Superior temporal gyrus (tissue), 1 donor: ENCODE data around the gene RGS6.

Experiments
- DNase-seq: peaks from one replicate; pipeline ENCODE4 v3.0.0-alpha.2; 2016; ENCODE audit errors: extremely low spot score

RGS6 gene

DNA sequence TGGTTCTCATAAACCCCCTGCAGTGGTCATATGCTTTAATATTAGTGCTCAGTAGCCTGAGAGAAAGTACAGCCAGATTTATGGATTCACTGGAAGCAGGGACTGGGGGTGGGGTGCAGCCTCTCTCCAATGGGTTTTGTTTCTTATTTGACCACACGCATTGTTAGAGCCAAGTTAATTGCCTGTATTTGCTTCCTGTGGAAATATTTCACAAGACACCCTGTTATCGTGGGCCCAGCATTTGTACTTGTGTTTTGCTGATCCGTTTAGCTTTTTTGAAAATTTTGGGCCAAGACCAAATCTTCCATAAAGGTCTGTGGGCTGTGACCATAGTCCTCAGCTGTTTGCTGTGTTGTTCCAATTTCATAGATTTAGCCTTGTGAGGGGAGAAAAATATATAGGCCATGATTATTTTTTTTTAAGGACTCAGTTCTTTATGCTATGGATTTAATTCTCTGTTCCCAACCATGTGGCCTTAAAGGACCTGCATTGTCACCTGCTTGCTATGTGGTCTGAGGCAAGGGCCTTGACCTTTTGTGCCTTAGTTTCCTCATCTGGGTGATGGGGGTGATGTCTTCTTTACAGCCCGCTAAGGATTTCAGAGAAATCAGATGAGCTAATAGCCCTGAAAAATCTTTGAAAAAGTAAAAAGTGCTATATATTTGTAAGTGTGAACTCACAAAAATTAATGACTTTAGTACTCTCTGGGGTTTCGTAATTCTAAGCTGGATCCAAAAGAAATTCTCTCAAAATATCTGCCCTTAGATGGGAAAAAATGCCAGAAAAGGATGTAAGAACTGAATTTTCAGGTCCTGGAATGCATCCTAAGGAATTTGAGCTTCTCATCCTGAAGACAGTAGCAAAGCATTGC is 591.4 kb downstream of the RGS6 start:
- DNase-seq: no peak

- DNase-seq: no peak
Measured at GRCh38 chr14:72524295-72524629, 592.0 kb downstream of the RGS6 start.

GRCh38 chr14:72525087-72525915 is 593.1 kb downstream of the RGS6 start:
- no peak for DNase-seq

DNA sequence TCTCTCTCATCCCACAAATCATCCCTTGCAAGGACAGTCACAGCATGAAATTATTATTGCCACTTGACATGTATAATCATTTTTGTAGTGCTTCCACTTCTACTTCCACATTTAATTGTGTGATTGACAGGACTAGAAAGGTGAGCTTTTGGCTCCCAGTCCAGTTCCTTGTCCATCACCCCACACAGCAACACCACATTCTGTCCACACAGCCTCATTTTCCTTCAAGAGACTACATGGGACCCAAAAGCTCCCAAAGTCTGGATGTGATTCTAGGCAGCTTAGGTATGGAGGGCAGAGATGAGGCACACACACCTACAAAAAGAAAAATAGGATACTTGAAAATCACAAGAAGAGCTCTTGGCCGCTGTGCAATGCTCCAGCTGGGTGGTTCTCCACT is 595.4 kb downstream of the RGS6 start:
- no peak for DNase-seq

- DNase-seq: no peak
Measured at GRCh38 chr14:72528059-72528862, 596.0 kb downstream of the RGS6 start.

DNA sequence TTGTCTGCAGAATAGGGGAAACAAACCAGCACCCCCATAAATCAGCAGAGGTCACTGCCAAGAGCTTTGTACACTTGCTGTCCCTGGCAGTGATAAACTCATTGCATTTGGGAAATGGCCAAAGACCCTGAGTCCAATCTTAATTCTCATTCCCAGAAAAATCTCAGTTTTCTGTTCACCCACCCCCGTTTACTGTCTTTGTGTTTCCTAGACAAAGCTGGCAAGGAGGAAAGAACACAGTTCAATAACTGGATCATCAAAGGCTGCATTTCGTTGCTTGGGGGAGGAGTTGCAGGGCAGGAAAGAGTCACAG is 596.6 kb downstream of the RGS6 start:
- no peak for DNase-seq

DNA sequence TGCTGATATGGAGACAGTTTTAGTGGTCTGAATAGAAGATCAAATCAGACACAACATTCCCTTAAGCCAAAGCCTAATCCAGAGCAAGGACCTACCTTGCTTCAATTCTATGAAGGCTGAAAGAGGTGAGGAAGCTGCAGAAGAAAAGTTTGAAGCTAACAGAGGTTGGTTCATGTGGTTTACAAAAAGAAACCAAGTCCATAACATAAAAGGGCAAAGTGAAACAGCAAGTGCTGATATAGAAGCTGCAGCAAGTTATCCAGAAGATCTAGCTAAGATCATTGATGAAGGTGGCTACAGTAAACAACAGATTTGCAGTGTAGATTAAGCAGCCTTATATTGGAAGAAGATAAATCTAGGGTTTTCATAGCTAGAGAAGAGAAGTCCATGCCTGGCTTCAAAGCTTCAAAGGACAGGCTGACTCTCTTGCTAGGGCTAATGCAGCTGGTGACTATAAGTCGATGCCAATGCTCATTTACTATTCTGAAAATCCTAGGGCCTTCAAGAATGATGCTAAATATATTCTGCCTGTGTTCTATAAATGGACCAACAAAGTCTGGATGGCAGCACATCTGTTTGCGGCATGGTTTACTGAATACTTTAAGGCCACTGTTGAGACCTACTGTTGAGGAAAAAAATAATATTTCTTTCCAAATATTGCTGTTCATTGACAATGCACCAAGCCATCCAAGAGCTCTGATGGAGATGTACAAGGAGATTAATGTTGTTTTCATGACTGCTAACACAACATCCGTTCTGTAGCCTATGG is 600.6 kb downstream of the RGS6 start:
- DNase-seq: no peak

DNA sequence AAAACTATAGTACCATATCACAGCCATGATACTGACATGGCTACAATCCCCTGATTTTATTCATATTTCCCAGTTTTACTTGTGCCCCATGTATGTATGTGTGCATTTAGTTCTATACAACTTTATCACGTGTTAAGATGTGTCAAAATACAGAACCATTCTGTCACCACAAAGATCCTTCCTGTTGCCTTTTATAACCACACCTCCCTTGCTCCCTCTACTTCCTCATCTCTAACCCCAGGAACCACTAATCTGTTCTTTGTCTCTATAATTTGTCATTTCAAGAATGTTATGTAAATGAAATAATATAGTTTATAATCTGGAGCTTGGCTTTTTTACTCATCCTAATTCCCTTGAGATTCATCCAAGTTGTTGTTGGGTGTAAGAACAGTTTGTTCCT is 603.3 kb downstream of the RGS6 start:
- DNase-seq: no peak

GRCh38 chr14:72538387-72538786 is 606.2 kb downstream of the RGS6 start:
- DNase-seq: no peak

DNA sequence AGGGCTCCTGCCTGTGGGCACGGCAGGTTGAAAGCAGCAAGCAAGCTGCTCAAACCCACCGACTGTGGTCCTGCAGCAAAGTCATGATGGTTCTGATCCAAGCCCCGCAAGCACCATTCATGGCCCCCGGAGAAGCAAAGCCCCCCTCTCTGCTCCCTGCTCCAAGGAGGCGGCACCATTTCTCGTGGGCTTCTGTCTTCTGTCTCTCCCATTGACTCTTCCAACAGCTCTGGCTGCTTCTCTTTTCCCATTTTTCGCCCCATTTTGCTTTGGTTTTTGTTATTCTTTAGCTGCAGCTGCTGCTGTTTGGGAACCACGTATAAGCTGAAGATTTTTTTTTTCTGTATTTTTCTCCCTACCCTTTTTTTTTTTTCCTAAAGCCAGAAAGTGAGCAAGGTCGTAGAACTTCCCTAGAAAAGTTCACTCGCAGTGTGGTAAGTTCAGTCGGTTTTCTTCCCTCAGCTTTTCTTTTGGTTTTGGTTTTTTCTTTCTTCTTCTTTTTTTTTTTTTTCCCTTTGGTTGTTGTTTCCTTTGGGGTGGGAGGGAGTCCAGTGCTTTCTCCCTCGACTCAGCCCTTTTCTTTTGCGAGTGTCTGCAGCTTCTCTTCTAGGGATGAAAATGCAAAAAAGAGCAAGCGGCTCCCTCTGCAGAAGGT is 607.6 kb downstream of the RGS6 start:
- no peak for DNase-seq

GRCh38 chr14:72540836-72541235 is 608.6 kb downstream of the RGS6 start:
- no peak for DNase-seq

DNA sequence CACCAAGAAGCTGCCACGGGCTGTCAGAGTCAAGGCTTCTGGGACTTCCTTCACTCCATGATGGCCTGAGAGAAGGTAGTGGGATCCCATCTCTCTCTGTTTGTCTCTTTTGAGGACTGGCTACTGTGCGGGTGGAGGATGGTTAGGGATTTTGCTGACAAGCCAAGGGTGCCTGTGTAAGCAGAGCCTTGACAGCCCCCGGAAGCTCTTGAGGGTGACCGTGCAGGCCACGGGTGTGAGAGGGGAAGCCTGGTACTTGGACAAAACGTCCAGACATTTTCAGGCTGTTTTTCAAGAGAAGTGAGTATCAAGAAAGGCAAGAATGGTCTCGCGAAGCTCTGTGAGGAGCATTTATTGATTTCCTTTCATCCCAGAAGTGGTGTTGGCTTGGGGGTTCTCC is 609.3 kb downstream of the RGS6 start:
- no peak for DNase-seq

- DNase-seq: no peak
Measured at GRCh38 chr14:72543341-72543740, 611.1 kb downstream of the RGS6 start.

GRCh38 chr14:72544615-72545387 is 612.6 kb downstream of the RGS6 start:
- no peak for DNase-seq

DNA sequence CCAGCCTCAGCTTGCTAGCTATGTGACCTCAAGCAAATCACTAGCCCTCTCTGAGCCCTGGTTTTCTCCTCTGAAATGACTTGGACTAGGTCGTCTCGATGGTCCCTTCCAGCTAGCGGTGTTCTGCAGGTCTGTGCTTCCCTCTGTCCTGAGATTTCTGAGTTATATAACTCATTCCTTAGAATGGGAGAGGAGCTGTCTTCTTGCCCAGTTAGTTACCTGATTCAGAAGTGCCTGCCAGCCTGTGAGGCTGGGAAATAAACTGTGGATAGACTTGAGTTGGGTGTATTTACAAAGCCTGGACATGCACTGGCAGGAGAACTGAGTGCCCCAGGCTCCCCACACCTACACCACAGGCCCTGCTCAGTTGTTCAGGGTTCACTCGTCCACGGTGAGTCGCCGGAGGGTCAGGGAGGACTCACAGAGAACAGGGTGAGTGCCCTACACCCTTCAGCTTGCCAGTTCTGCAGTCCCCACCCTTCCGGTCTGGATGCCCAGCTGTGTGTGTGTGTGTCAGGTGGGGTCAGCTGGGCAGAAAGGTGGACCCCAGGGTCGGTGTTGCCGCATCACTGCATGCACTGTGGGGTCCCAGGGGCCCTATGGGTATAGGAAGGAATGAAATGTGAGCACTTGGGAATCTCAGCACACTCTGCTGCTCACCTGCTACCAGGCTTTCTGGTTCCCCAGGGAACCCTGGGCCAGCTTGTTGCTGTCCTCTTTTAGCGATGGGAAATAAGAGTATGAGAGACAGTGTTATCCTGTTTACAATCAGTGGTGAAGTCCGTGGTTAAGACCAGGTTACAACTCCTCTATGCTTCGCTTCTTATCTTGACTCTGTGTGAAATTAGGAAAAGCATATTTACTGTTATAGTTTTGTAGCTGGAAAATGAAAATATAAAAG is 613.4 kb downstream of the RGS6 start:
- DNase-seq: no peak

DNA sequence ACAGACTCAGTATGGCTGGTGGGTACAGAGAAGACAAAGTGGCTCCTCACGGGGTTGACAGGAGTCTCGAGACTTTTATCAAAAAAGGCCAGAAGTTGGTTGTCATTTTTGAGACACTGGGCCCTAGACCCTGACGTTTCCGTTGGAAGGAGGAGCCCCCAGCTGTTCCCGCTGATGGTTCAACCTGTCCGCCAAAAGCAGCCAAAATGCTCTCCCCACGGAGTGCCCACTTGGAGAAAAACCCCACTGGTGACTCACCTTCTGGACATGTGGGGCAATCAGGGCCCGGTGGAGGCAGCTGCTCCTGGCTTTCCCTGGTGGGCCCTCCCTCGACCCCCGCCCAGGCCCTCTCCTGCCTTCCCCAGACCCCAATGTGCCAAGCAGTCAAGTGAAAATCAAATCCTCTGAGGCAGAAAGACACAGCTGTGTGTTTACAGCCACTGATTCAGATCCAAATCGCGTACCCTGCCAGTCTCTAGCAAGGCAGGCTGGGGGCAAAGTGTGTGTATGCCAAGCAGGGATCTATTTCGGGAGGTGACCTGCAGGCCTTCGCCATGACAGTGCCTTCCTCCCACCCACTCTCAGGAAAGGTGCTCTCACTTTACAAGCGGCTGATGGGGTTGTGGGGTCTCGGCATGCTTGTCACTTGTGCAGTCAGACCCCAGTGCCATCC is 614.3 kb downstream of the RGS6 start:
- DNase-seq: no peak

DNA sequence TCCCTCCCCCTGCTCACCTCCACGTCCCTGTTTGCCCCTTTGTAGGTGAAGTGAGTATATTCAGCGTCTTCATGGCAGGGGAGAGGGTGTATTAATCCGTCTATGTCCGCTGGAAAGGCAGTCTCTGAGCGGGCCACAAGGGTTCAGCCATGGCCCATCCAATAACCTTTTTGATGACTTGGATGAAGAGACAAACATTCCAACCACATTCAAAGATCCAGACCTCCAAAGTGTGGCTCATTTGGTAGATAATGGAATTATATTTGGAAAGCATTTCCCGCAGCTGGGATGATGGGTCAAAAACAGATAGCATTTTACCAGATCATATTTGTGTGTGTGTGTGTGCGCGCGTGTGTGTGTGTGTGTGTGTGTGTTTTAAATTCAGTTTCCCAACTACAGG is 615.8 kb downstream of the RGS6 start:
- DNase-seq: no peak

DNA sequence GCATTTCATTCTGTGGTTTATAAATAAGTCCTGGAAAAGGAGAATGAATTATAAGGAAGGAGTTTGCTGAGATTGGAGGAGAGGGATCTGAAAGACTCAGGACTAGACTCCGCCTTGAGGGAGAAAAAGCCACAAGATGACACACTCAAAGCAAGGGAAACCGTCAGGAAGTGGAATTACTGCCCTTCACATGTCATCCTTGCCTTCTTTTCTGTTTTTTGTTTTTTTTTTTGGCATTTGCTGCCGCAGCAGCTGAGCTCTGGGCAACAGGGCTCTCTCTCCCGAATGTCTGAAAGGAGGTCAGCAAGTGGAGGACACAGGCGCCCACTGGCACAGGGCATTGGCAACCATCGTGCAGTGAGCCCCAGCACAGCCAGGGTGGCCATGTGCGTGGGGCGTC is 616.8 kb downstream of the RGS6 start:
- DNase-seq: no peak

GRCh38 chr14:72549854-72550253 is 617.6 kb downstream of the RGS6 start:
- DNase-seq: no peak
